HepG2 (cell line): ENCODE results near the gene BCAM. TPM values are rescaled to one million over a fixed set of nuclear protein-coding genes. Genes with fewer than 3 reads are reported as not detected.

ENCODE experiments used
- CENPX ChIP-seq: sonication (generic); formaldehyde crosslinking; IDR thresholded peaks from 2 replicates; pipeline ENCODE4 v1.9.0; 2021; ENCODE audit warnings: mild to moderate bottlenecking, missing genetic modification reagents, moderate library complexity
- DMTF1 ChIP-seq: sonication (generic); formaldehyde crosslinking; IDR thresholded peaks from 2 replicates; pipeline ENCODE4 v1.4.0; 2020; ENCODE audit warnings: mild to moderate bottlenecking, missing genetic modification reagents
- FOXC1 ChIP-seq: sonication (generic); formaldehyde crosslinking; IDR thresholded peaks from 2 replicates; pipeline ENCODE4 v1.8.0; 2022; ENCODE audit warnings: mild to moderate bottlenecking, missing genetic modification reagents, borderline replicate concordance
- HNRNPK ChIP-seq: fragments of 200-400 bp; formaldehyde crosslinking; IDR thresholded peaks from 2 replicates; pipeline ENCODE4 v1.6.1; 2018; ENCODE audit warnings: low read length, low read depth, moderate library complexity, mild to moderate bottlenecking; ENCODE audit not compliant: poor library complexity, severe bottlenecking
- KDM6A ChIP-seq: IDR thresholded peaks from 2 replicates; pipeline ENCODE4 v1.6.1; 2016; ENCODE audit warnings: low read depth
- KMT2A ChIP-seq: sonication (generic); formaldehyde crosslinking; IDR thresholded peaks from 2 replicates; pipeline ENCODE4 v1.4.0; 2020; ENCODE audit warnings: missing genetic modification reagents
- NR1H2 ChIP-seq: sonication (generic); formaldehyde crosslinking; IDR thresholded peaks from 2 replicates; pipeline ENCODE4 v1.8.1; 2022; ENCODE audit warnings: low read depth, missing genetic modification reagents, borderline replicate concordance
- SP5 ChIP-seq: IDR thresholded peaks from 2 replicates; pipeline ENCODE4 v1.6.1; 2016; ENCODE audit warnings: low read depth, borderline replicate concordance
- SPEN ChIP-seq: sonication (generic); formaldehyde crosslinking; IDR thresholded peaks from 2 replicates; pipeline ENCODE4 v1.5.1; 2020; ENCODE audit warnings: low read depth, mild to moderate bottlenecking, missing genetic modification reagents
- TCF7 ChIP-seq: sonication (generic); IDR thresholded peaks from 2 replicates; pipeline ENCODE4 v1.6.1; 2016; ENCODE audit warnings: antibody characterized with exemption, low read depth
- ZFP62 ChIP-seq: sonication (generic); formaldehyde crosslinking; IDR thresholded peaks from 2 replicates; pipeline ENCODE4 v1.4.0; 2020; ENCODE audit warnings: missing genetic modification reagents
- ZHX2 ChIP-seq, 2 experiments: sonication (generic) in 1 of 2; formaldehyde crosslinking in 1 of 2; IDR thresholded peaks; 2 replicates each; pipeline versions ENCODE4 v1.6.1 to v1.9.0; 2014 to 2022; ENCODE audit warnings: antibody characterized with exemption in 1 of 2, borderline replicate concordance in 1 of 2, inconsistent platforms in 1 of 2, low read depth in 1 of 2, missing genetic modification reagents in 1 of 2
- ZNF160 ChIP-seq: sonication (generic); formaldehyde crosslinking; IDR thresholded peaks from 2 replicates; pipeline ENCODE4 v1.8.0; 2022; ENCODE audit warnings: mild to moderate bottlenecking, inconsistent platforms, missing genetic modification reagents
- ZNF746 ChIP-seq: sonication (generic); formaldehyde crosslinking; IDR thresholded peaks from 2 replicates; pipeline ENCODE4 v1.8.0; 2022; ENCODE audit warnings: mild to moderate bottlenecking, missing genetic modification reagents
- ZNF768 ChIP-seq: sonication (generic); formaldehyde crosslinking; IDR thresholded peaks from 2 replicates; pipeline ENCODE4 v1.4.0; 2020; ENCODE audit warnings: missing genetic modification reagents
- ZSCAN12 ChIP-seq: sonication (generic); formaldehyde crosslinking; IDR thresholded peaks from 2 replicates; pipeline ENCODE4 v1.9.0; 2021; ENCODE audit warnings: mild to moderate bottlenecking, missing genetic modification reagents
- polyA plus RNA-seq, 8 experiments: library from polyadenylated mRNA; depleted of rRNA in 3 of 8; stranded (reverse) in 7 of 8; unstranded in 1 of 8; fragments of >200 nt; fragmentation: Illumina TruSeq in 4 of 8; extraction: Trizol in 4 of 8; gene quantifications; 2 replicates each; pipeline versions ENCODE4 v1.2.1 to v1.2.3, GENCODE V29; 2011 to 2016; ENCODE audit warnings: low read depth in 4 of 8, missing spikeins in 1 of 8, mixed read lengths in 1 of 8; ENCODE audit not compliant: insufficient read depth in 1 of 8
- total RNA-seq, 5 experiments: library from RNA; depleted of rRNA; stranded (reverse); fragments of >200 nt; fragmentation: Illumina TruSeq; extraction: Trizol; gene quantifications; 2 replicates each; pipeline ENCODE4 v1.2.3, GENCODE V29; 2016; ENCODE audit warnings: low read depth in 1 of 5
- TF ChIP-seq, protein P1 (sequence below): sonication (generic); formaldehyde crosslinking; IDR thresholded peaks from 2 replicates; pipeline ENCODE4 v1.5.1; 2020; ENCODE audit warnings: mild to moderate bottlenecking, missing genetic modification reagents, moderate library complexity
- TF ChIP-seq, protein P2 (sequence below): IDR thresholded peaks from 2 replicates; pipeline ENCODE4 v1.6.1; 2016; ENCODE audit warnings: low read depth, control low read depth

Gene BCAM
- total and polyA plus RNA-seq, 2 of the 13 experiments (the other 11 are each of a cell fraction or from before 2014, with no cell fraction given) = 51.2 to 62.7 TPM

DNA sequence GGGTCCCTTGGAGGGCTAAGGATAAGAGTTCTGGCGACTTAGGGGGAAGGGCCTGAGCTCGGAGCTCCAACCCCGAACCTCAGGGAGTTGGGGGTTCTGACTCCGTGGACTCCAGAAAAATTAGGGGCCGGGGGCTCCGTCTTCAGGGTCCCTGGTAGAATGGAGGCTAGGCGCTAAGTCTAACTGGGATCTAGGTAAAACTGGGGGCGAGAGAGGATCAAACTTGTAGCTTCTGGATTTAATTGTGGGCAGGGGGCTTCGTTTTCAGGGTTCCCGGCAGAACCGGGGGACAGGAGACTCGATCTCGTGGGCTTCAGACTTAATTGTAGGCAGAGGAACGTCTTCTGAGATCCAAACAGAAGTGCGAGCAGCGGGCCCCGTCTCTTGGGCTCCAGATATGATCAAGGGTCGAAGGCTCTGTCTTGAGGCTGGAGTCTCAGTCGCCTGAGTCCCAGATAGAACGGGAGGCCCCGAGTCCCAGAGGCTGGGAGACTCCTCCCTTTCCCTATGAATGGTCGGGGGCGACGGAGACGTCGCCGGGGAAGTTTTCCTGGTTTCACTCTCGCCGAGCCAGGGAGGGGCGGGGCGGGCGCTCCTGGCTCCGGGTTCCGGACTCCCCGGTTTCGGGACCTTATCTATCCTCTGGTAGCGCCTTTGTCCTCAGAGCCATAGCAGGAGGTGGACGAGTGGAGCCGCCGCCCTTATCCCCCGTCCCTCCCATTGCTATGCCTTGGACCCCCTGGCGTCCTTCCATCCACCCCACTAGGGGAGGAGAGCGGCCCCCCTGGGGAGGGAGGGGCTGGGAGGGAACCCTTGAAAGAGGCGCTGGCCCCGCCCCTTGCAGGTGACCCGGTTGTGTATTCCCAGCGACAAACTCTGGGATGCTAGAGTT is 38.5 kb downstream of the BCAM start (continued):
- TF ChIP-seq ZNF768 (CRISPR knock-in tag) = no peak
- no peak; the same call in 1 of the 2 replicates for TF ChIP-seq ZNF746 (CRISPR knock-in tag)
- no peak for TF ChIP-seq DMTF1 (CRISPR knock-in tag)
- TF ChIP-seq KMT2A (CRISPR knock-in tag) = 0 out of 2 replicates have a peak, but pooled peaks have one; percentile 26
- no peak for TF ChIP-seq ZNF160 (CRISPR knock-in tag)
- no peak for TF ChIP-seq ZHX2 (IDR thresholded peaks at IDR 0.05; ENCODE audit: low read depth)
- TF ChIP-seq ZHX2 (CRISPR knock-in tag; IDR thresholded peaks at IDR 0.05; ENCODE audit: borderline replicate concordance) = no peak
- TF ChIP-seq, protein P1, sequence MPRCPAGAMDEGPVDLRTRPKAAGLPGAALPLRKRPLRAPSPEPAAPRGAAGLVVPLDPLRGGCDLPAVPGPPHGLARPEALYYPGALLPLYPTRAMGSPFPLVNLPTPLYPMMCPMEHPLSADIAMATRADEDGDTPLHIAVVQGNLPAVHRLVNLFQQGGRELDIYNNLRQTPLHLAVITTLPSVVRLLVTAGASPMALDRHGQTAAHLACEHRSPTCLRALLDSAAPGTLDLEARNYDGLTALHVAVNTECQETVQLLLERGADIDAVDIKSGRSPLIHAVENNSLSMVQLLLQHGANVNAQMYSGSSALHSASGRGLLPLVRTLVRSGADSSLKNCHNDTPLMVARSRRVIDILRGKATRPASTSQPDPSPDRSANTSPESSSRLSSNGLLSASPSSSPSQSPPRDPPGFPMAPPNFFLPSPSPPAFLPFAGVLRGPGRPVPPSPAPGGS = no peak
- no peak for TF ChIP-seq CENPX (CRISPR knock-in tag)
- no peak for TF ChIP-seq ZSCAN12
- no peak for TF ChIP-seq NR1H2 (CRISPR knock-in tag)
- no peak for TF ChIP-seq SPEN (CRISPR knock-in tag)
- TF ChIP-seq FOXC1 = no peak
- peak; percentile 39; the same call in 1 of the 2 replicates for TF ChIP-seq SP5 (CRISPR knock-in tag)
- TF ChIP-seq KDM6A (CRISPR knock-in tag) = no peak
- no peak for TF ChIP-seq ZFP62 (CRISPR knock-in tag)
- no peak for TF ChIP-seq HNRNPK
- TF ChIP-seq, protein P2, sequence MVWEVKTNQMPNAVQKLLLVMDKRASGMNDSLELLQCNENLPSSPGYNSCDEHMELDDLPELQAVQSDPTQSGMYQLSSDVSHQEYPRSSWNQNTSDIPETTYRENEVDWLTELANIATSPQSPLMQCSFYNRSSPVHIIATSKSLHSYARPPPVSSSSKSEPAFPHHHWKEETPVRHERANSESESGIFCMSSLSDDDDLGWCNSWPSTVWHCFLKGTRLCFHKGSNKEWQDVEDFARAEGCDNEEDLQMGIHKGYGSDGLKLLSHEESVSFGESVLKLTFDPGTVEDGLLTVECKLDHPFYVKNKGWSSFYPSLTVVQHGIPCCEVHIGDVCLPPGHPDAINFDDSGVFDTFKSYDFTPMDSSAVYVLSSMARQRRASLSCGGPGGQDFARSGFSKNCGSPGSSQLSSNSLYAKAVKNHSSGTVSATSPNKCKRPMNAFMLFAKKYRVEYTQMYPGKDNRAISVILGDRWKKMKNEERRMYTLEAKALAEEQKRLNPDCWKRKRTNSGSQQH (CRISPR knock-in tag) = no peak
- no peak for TF ChIP-seq TCF7
